ENCODE results near the gene GIMAP2.
"Not testable (repeated sequence)": the region's sequence is repeated elsewhere in the genome, so short reads cannot be mapped to it uniquely, and the experiment has no call there.

Gene GIMAP2

DNA sequence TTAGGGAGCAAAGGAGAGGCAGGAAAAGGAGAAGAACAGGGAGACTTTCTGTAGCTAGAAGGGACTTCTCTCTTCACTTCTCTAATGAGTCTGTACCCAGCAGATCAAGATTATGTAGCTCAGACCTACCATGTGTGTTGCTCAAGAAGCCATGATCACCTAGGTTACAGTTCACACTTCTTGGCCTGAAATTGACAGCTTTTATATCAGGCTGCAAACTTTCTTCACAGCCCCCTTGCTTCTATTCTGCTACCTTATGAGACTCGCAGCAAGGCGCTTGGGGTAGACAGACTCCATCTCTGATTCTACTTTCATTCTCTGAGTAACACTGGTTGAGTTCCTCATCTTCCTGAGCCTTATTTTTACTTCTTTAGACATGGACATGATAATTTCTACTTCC lies 19.6 kb upstream of the GIMAP2 start:
- H3K4me3 Mint-ChIP-seq: no peak overlapping the region
- H3K27me3 Mint-ChIP-seq: no peaks in the 10 kb centered on the region
- ATAC-seq (replicated peaks) (no peak), DNase-seq (no peak)
- peaks cover 10 to 12% of the 10 kb centered on the region in 2 donors for H3K4me1 Mint-ChIP-seq
- peaks cover 0 to 2% of the 10 kb centered on the region in 2 donors for H3K36me3 Mint-ChIP-seq
- no peak overlapping the region for H3K27ac Mint-ChIP-seq
- H3K9me3 Mint-ChIP-seq: peaks cover 0 to 4% of the 10 kb centered on the region in 2 donors

DNA sequence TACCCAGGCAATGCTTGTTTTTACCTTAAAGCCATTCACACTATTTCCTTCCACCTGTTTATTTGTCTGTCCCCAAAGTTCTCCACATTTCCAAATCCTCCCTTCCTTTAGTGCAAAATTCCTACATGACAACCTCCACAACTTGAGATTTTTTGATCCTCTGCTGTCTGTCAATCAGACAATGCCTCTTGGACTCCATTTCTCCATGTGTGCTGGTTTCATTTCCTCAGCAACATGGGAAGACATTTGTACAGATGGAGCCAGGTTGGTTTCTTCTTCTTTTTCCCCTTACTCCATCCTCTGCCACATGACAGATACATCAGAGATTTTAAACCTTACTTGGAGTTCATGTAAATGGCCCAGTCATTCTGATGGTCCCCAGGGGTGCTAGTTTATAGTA lies 19.1 kb upstream of the GIMAP2 start:
- Mint-ChIP-seq H3K27me3 (no peaks in the 10 kb centered on the region), H3K4me1 (peaks cover 10 to 12% of the 10 kb centered on the region in 2 donors), H3K4me3 (no peak overlapping the region)

DNA sequence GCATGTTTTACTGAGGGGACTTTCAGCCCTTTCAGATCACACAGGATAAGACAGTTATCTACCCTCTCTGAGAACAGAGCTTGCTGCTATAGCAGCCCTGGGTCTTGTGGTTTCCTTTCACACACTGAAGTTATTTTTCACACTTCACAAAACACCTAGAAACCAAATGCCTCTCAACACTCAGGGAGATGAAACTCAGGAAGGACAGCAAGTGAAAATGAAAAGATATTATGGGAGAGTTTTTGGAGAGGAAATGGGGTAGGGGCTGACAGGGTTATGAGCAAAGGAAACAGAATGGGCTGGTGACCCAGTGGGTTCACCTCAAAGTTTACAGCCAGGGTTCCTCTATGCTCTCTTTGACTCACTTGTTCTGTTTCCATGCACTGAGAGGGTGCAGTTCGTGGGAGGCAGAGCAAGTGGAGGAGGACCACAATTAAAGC lies 17.0 kb upstream of the GIMAP2 start:
- Mint-ChIP-seq H3K9me3 (peaks cover 0 to 4% of the 10 kb centered on the region in 2 donors), H3K36me3 (peaks cover 0 to 2% of the 10 kb centered on the region in 2 donors), H3K27me3 (no peaks in the 10 kb centered on the region), H3K4me1 (peaks cover 10 to 12% of the 10 kb centered on the region in 2 donors), H3K4me3 (no peak overlapping the region), H3K27ac (no peak overlapping the region)
- no peak for DNase-seq
- ATAC-seq (replicated peaks): no peak

More for the DNA sequence above, 19.1 kb upstream of the GIMAP2 start:
- Mint-ChIP-seq H3K36me3 (peaks cover 0 to 2% of the 10 kb centered on the region in 2 donors), H3K27ac (no peak overlapping the region), H3K9me3 (peaks cover 0 to 4% of the 10 kb centered on the region in 2 donors)
- ATAC-seq (replicated peaks) (no peak), DNase-seq (no peak)

DNA sequence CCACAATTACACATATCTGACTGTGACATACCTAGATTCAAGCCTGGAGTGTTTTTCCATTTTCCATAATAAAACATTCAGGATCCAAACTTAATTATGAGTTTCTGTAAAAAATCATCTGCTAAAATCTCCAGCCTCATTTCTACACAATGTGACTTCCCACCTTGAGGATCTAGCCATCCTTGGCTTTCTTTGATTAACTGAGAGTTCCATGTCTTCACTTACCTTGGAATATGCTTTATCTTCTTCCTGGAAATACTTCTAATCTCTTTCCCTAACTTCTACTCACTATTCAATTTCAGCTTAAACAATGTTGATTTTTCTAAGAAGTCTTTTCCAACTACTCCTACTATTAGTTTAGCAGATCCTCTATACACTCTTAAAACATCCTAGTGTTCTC lies 16.5 kb upstream of the GIMAP2 start:
- no peaks in the 10 kb centered on the region for H3K27me3 Mint-ChIP-seq
- ATAC-seq (replicated peaks) (no peak), DNase-seq (no peak)
- peaks cover 0 to 2% of the 10 kb centered on the region in 2 donors for H3K36me3 Mint-ChIP-seq
- no peak overlapping the region for H3K4me3 Mint-ChIP-seq
- H3K9me3 Mint-ChIP-seq: peaks cover 0 to 4% of the 10 kb centered on the region in 2 donors
- no peak overlapping the region for H3K27ac Mint-ChIP-seq
- H3K4me1 Mint-ChIP-seq: peaks cover 6 to 8% of the 10 kb centered on the region in 2 donors

DNA sequence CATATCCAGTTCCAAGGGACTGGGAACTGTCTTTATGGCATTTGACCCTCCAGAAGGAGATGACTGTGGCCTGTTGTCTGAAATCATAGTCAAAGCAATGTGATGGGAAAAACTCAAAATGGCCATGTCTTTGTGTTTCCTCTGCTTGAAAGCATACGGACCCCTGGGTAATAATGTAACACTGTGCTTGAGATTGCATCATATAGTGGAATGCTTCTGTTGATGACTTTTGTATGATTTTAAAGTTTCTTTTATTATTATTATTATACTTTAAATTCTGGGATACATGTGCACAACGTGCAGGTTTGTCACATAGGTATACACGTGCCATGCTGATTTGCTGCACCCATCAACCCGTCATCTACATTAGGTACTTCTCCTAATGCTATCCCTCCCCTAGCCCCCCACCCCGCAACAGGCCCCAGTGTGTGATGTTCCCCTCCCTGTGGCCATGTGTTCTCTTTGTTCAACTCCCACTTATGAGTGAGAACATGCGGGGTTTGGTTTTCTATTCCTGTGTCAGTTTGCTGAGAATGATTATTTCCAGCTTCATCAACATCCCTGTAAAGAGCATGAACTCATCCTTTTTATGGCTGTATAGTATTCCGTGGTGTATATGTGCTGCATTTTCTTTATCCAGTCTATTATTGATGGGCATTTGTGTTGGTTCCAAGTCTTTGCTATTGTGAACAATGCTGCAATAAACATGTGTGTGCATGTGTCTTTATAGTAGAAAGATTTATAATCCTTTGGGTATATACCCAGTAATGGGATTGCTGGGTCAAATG lies 13.5 kb upstream of the GIMAP2 start:
- H3K4me1 Mint-ChIP-seq: peaks cover 11 to 12% of the 10 kb centered on the region in 2 donors
- not testable (repeated sequence) for ATAC-seq (replicated peaks); H3K27ac Mint-ChIP-seq; H3K27me3 Mint-ChIP-seq; H3K4me3 Mint-ChIP-seq; H3K36me3 Mint-ChIP-seq; H3K9me3 Mint-ChIP-seq; DNase-seq

DNA sequence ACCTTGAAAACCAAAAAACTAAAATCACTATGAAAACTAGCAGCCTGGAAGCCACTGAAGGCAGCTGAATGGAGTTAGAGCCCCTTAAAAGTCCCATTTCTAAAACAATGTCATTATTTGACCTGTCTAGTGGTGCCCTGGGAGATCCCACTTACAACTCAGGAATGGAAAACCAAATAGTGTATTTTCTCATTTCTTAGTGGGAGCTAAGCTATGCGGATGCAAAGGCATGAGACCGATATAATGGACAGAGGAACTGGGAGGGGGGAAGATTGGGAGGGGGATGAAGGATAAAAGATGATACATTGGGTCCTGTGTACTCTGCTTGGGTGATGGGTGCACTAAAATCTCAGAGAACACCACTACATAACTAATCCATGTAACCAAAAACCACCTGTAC lies 9.8 kb upstream of the GIMAP2 start:
- no peak overlapping the region for H3K27ac Mint-ChIP-seq
- H3K4me3 Mint-ChIP-seq: no peak overlapping the region
- H3K9me3 Mint-ChIP-seq: no peaks in the 10 kb centered on the region
- H3K36me3 Mint-ChIP-seq: no peaks in the 10 kb centered on the region
- no peaks in the 10 kb centered on the region for H3K27me3 Mint-ChIP-seq
- DNase-seq: no peak
- ATAC-seq (replicated peaks): no peak
- peaks cover 9 to 14% of the 10 kb centered on the region in 2 donors for H3K4me1 Mint-ChIP-seq

DNA sequence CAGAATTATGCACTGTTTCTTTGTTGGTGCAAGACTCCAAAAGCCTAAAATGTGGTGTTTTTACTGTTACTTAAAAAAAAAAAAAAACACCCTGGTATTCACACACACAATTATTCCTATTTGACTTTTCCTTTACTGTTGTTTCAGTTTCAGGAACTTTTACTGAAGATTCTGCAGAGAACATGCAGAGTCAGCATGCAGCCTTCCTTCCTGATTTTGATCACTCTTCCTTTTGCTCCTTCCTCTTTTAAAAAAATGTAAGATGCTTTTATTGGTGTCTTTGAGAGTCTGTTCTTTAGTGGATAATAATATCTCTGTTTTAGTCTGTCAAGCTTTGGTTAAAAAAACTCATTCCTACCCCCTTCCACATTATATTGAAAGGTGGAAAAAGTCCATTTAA lies 9.2 kb upstream of the GIMAP2 start:
- not testable (repeated sequence) for DNase-seq, H3K9me3 Mint-ChIP-seq
- H3K4me1 Mint-ChIP-seq: peaks cover 9 to 14% of the 10 kb centered on the region in 2 donors

DNA sequence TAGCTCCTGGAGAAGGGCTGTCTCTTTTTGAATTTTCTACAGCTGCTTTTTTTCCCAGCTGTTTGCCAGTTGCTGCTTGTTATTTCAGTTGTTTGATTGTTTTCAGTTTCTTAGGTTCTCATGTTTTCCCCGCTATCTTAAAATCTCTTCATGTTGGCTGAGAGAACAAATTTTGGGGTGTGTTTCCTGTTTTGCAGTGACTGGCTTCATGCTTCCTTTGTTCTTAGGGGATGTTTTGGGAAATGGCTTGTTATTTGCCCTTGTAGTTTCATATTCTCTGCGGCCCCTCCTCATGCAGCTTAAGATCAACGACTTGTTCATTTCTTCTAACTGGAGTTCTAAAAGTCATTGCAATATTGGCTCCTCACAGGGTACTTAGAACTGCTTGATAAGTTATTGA lies 8.7 kb upstream of the GIMAP2 start:
- H3K4me3 Mint-ChIP-seq; ATAC-seq (replicated peaks); H3K9me3 Mint-ChIP-seq; H3K27me3 Mint-ChIP-seq; H3K27ac Mint-ChIP-seq; H3K36me3 Mint-ChIP-seq; DNase-seq: not testable (repeated sequence)
- H3K4me1 Mint-ChIP-seq: peaks cover 9 to 14% of the 10 kb centered on the region in 2 donors

More for the DNA sequence above, 9.2 kb upstream of the GIMAP2 start:
- not testable (repeated sequence) for H3K4me3 Mint-ChIP-seq; H3K27me3 Mint-ChIP-seq; ATAC-seq (replicated peaks); H3K36me3 Mint-ChIP-seq; H3K27ac Mint-ChIP-seq

DNA sequence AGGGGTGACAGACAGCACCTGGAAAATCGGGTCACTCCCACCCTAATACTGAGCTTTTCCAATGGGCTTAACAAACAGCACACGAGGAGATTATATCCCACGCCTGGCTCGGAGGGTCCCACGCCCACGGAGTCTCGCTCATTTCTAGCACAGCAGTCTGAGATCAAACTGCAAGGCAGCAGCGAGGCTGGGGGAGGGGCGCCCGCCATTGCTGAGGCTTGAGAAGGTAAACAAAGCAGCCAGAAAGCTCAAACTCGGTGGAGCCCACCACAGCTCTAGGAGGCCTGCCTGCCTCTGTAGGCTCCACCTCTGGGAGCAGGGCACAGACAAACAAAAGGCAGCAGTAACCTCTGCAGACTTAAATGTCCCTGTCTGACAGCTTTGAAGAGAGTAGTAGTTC lies 6.9 kb upstream of the GIMAP2 start:
- ATAC-seq (replicated peaks); DNase-seq; H3K9me3 Mint-ChIP-seq; H3K36me3 Mint-ChIP-seq; H3K27me3 Mint-ChIP-seq; H3K27ac Mint-ChIP-seq; H3K4me3 Mint-ChIP-seq: not testable (repeated sequence)
- H3K4me1 Mint-ChIP-seq: peaks cover 9 to 19% of the 10 kb centered on the region in 2 donors

DNA sequence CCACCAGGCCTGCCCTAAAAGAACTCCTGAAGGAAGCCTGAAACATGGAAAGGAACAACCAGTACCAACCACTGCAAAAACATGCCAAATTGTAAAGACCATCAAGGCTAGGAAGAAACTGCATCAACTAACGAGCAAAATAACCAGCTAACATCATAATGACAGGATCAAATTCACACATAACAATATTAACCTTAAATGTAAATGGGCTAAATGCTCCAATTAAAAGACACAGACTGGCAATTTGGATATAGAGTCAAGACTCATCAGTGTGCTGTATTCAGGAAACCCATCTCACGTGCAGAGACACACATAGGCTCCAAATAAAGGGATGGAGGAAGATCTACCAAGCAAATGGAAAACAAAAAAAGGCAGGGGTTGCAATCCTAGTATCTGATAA lies 5.1 kb upstream of the GIMAP2 start:
- H3K27ac Mint-ChIP-seq; ATAC-seq (replicated peaks); H3K36me3 Mint-ChIP-seq; H3K4me3 Mint-ChIP-seq; H3K9me3 Mint-ChIP-seq; H3K27me3 Mint-ChIP-seq; DNase-seq: not testable (repeated sequence)
- H3K4me1 Mint-ChIP-seq: peaks cover 9 to 23% of the 10 kb centered on the region in 2 donors

DNA sequence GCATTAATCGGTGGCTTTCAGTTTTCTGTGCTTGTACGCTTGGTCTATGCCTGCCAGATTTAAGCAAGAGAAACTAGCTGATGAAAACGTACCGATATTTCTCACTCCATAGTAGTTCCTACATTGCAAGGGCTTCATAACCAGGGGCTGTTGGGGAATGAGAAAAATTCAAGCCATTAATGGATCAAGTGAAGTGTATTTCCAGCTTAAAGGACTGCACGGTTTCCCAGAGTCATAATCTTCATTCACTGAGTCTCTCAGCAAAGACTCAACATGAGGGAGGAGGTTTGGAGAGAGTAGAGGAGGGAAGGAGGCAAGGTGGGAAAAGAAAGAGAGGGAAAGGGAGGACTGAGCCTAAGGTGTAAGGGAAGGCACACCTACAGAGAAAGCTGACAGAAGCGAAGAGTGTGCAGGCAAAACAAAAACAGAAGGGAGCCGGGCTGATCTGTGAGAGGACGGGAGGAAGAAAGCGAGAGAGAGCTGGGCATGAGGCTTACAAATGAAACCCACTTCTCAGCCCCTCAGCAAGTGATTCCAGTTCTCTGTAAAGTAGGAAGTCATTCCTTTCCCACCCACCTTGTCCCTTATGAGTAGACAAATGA lies 625 bp downstream of the GIMAP2 start:
- Mint-ChIP-seq H3K27me3 (no peaks in the 10 kb centered on the region), H3K4me1 (peaks cover 19 to 42% of the 10 kb centered on the region in 2 donors), H3K27ac (peak overlapping the region; percentile 91), H3K4me3 (peak overlapping the region; percentile 89 to 90), H3K9me3 (peaks cover 8 to 12% of the 10 kb centered on the region in 2 donors), H3K36me3 (peaks cover 36 to 42% of the 10 kb centered on the region in 2 donors)
- ATAC-seq (replicated peaks) (peak; percentile 56 to 58), DNase-seq (no peak)

DNA sequence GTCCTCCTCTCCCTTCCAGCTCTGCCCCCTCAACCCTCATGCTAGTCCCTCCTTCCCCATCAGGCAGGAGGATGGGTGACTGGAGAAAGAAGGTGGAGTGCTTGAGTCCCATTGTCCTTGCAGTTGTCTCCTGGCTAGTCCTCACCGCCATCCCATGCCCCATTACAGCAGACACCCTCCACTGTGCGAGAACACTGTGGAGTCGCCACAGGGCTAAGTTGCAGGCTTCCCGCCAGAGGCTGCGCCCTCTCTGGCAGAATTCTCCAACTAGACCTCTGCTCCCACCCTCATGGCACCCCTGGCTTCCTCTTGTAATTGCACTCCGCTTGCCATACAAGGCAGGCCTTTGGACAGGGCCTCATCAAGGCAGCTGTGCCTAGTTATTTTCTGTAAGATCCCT lies 3.1 kb downstream of the GIMAP2 start:
- peaks cover 14 to 15% of the 10 kb centered on the region in 2 donors for H3K9me3 Mint-ChIP-seq
- H3K27me3 Mint-ChIP-seq: no peaks in the 10 kb centered on the region
- no peak for DNase-seq
- no peak overlapping the region for H3K27ac Mint-ChIP-seq
- no peak overlapping the region for H3K4me3 Mint-ChIP-seq
- H3K36me3 Mint-ChIP-seq: peaks cover 54 to 62% of the 10 kb centered on the region in 2 donors
- H3K4me1 Mint-ChIP-seq: peaks cover 19 to 38% of the 10 kb centered on the region in 2 donors
- no peak for ATAC-seq (replicated peaks)

DNA sequence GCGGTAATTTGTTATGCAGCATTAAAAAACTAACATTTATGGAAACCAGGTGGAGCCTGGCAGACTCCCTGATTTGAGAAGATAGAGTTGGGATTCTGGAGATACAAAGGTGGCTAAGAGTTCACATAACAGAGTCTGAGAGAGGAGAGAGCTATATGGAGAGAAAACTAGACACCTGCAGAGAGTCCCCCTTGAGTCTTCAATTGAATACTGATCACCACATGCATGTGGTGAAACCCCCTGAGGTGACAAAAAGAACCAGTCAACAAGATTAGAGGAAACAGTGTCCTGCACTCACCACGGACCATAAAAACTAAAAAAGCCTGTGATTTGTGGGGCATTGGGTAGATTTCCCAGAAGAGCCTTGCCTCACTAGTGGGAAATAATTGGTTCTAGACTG lies 10.1 kb downstream of the GIMAP2 start:
- H3K4me1 Mint-ChIP-seq: no peaks in the 10 kb centered on the region
- H3K27ac Mint-ChIP-seq: no peak overlapping the region
- H3K27me3 Mint-ChIP-seq: no peaks in the 10 kb centered on the region
- DNase-seq (no peak), ATAC-seq (replicated peaks) (no peak)
- H3K9me3 Mint-ChIP-seq: peaks cover 37 to 41% of the 10 kb centered on the region in 2 donors
- H3K4me3 Mint-ChIP-seq: no peak overlapping the region
- peaks cover 37 to 41% of the 10 kb centered on the region in 2 donors for H3K36me3 Mint-ChIP-seq

DNA sequence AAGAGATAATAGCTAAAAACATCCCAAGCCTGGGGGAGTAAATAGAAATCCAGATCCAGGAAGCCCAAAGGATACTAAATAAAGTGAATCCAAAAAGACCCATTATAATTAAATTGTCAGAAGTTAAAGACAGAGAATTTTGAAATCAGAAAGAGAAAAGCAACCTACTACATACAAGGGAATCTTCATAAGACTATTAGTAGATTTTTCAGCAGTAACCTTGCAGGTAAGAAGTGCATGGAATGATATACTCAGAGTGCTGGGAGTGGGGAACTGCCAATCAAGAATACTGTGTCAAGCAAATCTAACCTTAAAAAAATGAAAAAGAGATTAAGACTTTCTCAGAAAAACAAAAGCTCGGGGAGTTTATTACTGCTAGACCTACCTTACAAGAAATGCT lies 17.7 kb downstream of the GIMAP2 start:
- no peak overlapping the region for H3K27ac Mint-ChIP-seq

DNA sequence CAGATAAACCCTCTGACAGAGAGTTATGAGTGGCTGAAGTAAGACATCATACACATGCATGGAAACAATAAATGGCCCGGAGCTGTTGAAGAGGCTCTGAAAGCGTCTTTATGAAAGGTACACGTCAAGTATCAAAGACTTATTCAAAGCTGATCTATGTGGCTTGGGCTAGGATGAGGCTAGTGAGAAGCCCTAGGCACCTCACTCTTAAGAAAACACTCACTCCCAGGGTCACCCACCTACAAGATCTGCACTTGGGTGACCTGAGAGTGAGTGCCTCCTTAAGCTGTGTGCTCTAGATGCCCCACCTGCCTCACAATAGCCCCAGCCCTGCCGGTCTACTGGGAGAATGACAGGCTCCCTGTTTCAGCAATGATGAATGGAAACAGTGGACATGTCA lies 29.8 kb downstream of the GIMAP2 start:
- DNase-seq: no peak
- H3K4me1 Mint-ChIP-seq: peaks cover 13 to 15% of the 10 kb centered on the region in 2 donors
- ATAC-seq (replicated peaks): no peak

More for the DNA sequence above, 17.7 kb downstream of the GIMAP2 start:
- no peak for ATAC-seq (replicated peaks)
- H3K4me1 Mint-ChIP-seq: no peaks in the 10 kb centered on the region
- no peaks in the 10 kb centered on the region for H3K27me3 Mint-ChIP-seq
- DNase-seq: no peak
- H3K4me3 Mint-ChIP-seq: no peak overlapping the region
- H3K36me3 Mint-ChIP-seq: peaks cover 10 to 17% of the 10 kb centered on the region in 2 donors
- peaks cover 54 to 55% of the 10 kb centered on the region in 2 donors for H3K9me3 Mint-ChIP-seq

More for the DNA sequence above, 29.8 kb downstream of the GIMAP2 start:
- Mint-ChIP-seq H3K9me3 (peaks cover 13 to 14% of the 10 kb centered on the region in 2 donors), H3K27ac (no peak overlapping the region), H3K36me3 (peaks cover 4 to 7% of the 10 kb centered on the region in 2 donors), H3K27me3 (no peaks in the 10 kb centered on the region), H3K4me3 (no peak overlapping the region)
